AG09309 (cell line): ENCODE data around the gene OSMR.

Experiments used
- DNase-seq: peaks from one replicate; pipeline ENCODE4 v3.0.0-alpha.2; 2010; ENCODE audit warnings: low read depth
- H3K4me3 ChIP-seq: 2 replicates; pipeline ENCODE4 v1.5.1; 2011; ENCODE audit warnings: mild to moderate bottlenecking, low read depth, low read length, moderate library complexity; ENCODE audit not compliant: control insufficient read depth
- CTCF ChIP-seq: IDR thresholded peaks from 2 replicates; pipeline ENCODE4 v1.5.1; 2011; ENCODE audit warnings: mild to moderate bottlenecking, low read depth, low read length, inconsistent platforms; ENCODE audit not compliant: insufficient read depth, control insufficient read depth; ENCODE audit errors: missing control alignments

Gene OSMR

GRCh38 chr5:38803246-38803645 is 42.6 kb upstream of the OSMR start:
- no peak for DNase-seq
- no peak overlapping the region for H3K4me3 ChIP-seq
- TF ChIP-seq CTCF, result no peak

- DNase-seq, result peak; percentile 89
- H3K4me3 ChIP-seq, result no peak overlapping the region
- TF ChIP-seq CTCF, result no peak
These were observed 39.0 kb upstream of the OSMR start for GRCh38 chr5:38806775-38807258.

- H3K4me3 ChIP-seq, result no peak overlapping the region
- no peak for TF ChIP-seq CTCF
- peak; percentile 77 for DNase-seq
These were observed 38.0 kb upstream of the OSMR start for GRCh38 chr5:38807570-38808483.

- TF ChIP-seq CTCF, result no peak
- H3K4me3 ChIP-seq, result no peak overlapping the region
- no peak for DNase-seq
These were observed 37.0 kb upstream of the OSMR start for GRCh38 chr5:38808666-38809343.

GRCh38 chr5:38809388-38810359 is 36.1 kb upstream of the OSMR start:
- DNase-seq, result peak; percentile 58
- TF ChIP-seq CTCF, result peak; percentile 96

GRCh38 chr5:38814879-38815278 is 30.9 kb upstream of the OSMR start:
- DNase-seq, result no peak
- no peak overlapping the region for H3K4me3 ChIP-seq
- no peak for TF ChIP-seq CTCF

More at GRCh38 chr5:38809388-38810359, 36.1 kb upstream of the OSMR start:
- H3K4me3 ChIP-seq, result no peak overlapping the region
